HepG2 (cell line): Measurements from ENCODE around the gene CCN2. TPM values are rescaled to one million over a fixed set of nuclear protein-coding genes. Genes with fewer than 3 reads are reported as not detected.

Experiments used
- ARNT ChIP-seq: fragments of 450-650 bp; IDR thresholded peaks from 2 replicates; pipeline ENCODE4 v1.6.1; 2017
- ATF2 ChIP-seq: sonication (generic); formaldehyde crosslinking; IDR thresholded peaks from 2 replicates; pipeline ENCODE4 v1.4.0; 2020; ENCODE audit warnings: missing genetic modification reagents
- CENPX ChIP-seq: sonication (generic); formaldehyde crosslinking; IDR thresholded peaks from 2 replicates; pipeline ENCODE4 v1.9.0; 2021; ENCODE audit warnings: mild to moderate bottlenecking, missing genetic modification reagents, moderate library complexity
- CSRNP1 ChIP-seq: sonication (generic); formaldehyde crosslinking; IDR thresholded peaks from 2 replicates; pipeline ENCODE4 v1.8.1; 2023; ENCODE audit warnings: mild to moderate bottlenecking, missing genetic modification reagents
- FIP1L1 ChIP-seq: fragments of 200-400 bp; formaldehyde crosslinking; IDR thresholded peaks from 2 replicates; pipeline ENCODE4 v1.6.1; 2018; ENCODE audit warnings: low read depth, mild to moderate bottlenecking, low read length, moderate library complexity, borderline replicate concordance; ENCODE audit not compliant: insufficient read depth
- HES4 ChIP-seq: sonication (generic); formaldehyde crosslinking; IDR thresholded peaks from 2 replicates; pipeline ENCODE4 v1.9.0; 2021; ENCODE audit warnings: mild to moderate bottlenecking, missing genetic modification reagents, borderline replicate concordance
- HIVEP1 ChIP-seq: sonication (generic); formaldehyde crosslinking; IDR thresholded peaks from 2 replicates; pipeline ENCODE4 v1.4.0; 2020; ENCODE audit warnings: mild to moderate bottlenecking, missing genetic modification reagents
- HMG20A ChIP-seq: IDR thresholded peaks from 2 replicates; pipeline ENCODE4 v1.6.1; 2016; ENCODE audit warnings: borderline replicate concordance
- KLF12 ChIP-seq: sonication (generic); formaldehyde crosslinking; IDR thresholded peaks from 2 replicates; pipeline ENCODE4 v1.4.0; 2020; ENCODE audit warnings: missing genetic modification reagents, borderline replicate concordance
- MIER3 ChIP-seq: IDR thresholded peaks from 2 replicates; pipeline ENCODE4 v1.6.1; 2016; ENCODE audit warnings: missing compliant biosample characterization, borderline replicate concordance
- PLSCR1 ChIP-seq: sonication (generic); formaldehyde crosslinking; IDR thresholded peaks from 2 replicates; pipeline ENCODE4 v1.5.0; 2020; ENCODE audit warnings: missing genetic modification reagents, mild to moderate bottlenecking, borderline replicate concordance
- RAD21 ChIP-seq: fragments of 450-650 bp; formaldehyde crosslinking; IDR thresholded peaks from 2 replicates; pipeline ENCODE4 v1.5.0; 2020; ENCODE audit warnings: mild to moderate bottlenecking
- RNF219 ChIP-seq: sonication (generic); formaldehyde crosslinking; IDR thresholded peaks from 2 replicates; pipeline ENCODE4 v1.5.0; 2020; ENCODE audit warnings: mild to moderate bottlenecking, missing genetic modification reagents
- SNAPC5 ChIP-seq: sonication (generic); formaldehyde crosslinking; IDR thresholded peaks from 2 replicates; pipeline ENCODE4 v1.8.1; 2023; ENCODE audit warnings: mild to moderate bottlenecking, missing genetic modification reagents, borderline replicate concordance
- ZNF333 ChIP-seq: sonication (generic); formaldehyde crosslinking; IDR thresholded peaks from 2 replicates; pipeline ENCODE4 v1.4.0; 2020; ENCODE audit warnings: mild to moderate bottlenecking, missing genetic modification reagents, borderline replicate concordance
- ZNF574 ChIP-seq: sonication (generic); formaldehyde crosslinking; IDR thresholded peaks from 2 replicates; pipeline ENCODE4 v1.4.0; 2020; ENCODE audit warnings: missing genetic modification reagents
- ZZZ3 ChIP-seq: sonication (generic); formaldehyde crosslinking; IDR thresholded peaks from 2 replicates; pipeline ENCODE4 v1.4.0; 2020; ENCODE audit warnings: missing genetic modification reagents, mild to moderate bottlenecking, borderline replicate concordance
- polyA plus RNA-seq, 8 experiments: library from polyadenylated mRNA; depleted of rRNA in 3 of 8; stranded (reverse) in 7 of 8; unstranded in 1 of 8; fragments of >200 nt; fragmentation: Illumina TruSeq in 4 of 8; extraction: Trizol in 4 of 8; gene quantifications; 2 replicates each; pipeline versions ENCODE4 v1.2.1 to v1.2.3, GENCODE V29; 2011 to 2016; ENCODE audit warnings: low read depth in 4 of 8, missing spikeins in 1 of 8, mixed read lengths in 1 of 8; ENCODE audit not compliant: insufficient read depth in 1 of 8
- total RNA-seq, 5 experiments: library from RNA; depleted of rRNA; stranded (reverse); fragments of >200 nt; fragmentation: Illumina TruSeq; extraction: Trizol; gene quantifications; 2 replicates each; pipeline ENCODE4 v1.2.3, GENCODE V29; 2016; ENCODE audit warnings: low read depth in 1 of 5

CCN2 gene
- total and polyA plus RNA-seq, 2 of the 13 experiments (the other 11 are each of a cell fraction or from before 2014, with no cell fraction given) = 34.7 to 316 TPM

- no peak for TF ChIP-seq ARNT
- TF ChIP-seq HIVEP1 (CRISPR knock-in tag) = peak; percentile 80
- TF ChIP-seq MIER3 (CRISPR knock-in tag) = peak; percentile 95; the same call in 1 of the 2 replicates
- no peak for TF ChIP-seq RNF219 (CRISPR knock-in tag)
- TF ChIP-seq RAD21 (CRISPR knock-in tag) = peak; percentile 75
- no peak for TF ChIP-seq ZNF333 (CRISPR knock-in tag)
- TF ChIP-seq CENPX (CRISPR knock-in tag) = no peak
- TF ChIP-seq KLF12 (CRISPR knock-in tag) = peak; percentile 21; the same call in 1 of the 2 replicates
- TF ChIP-seq HMG20A (CRISPR knock-in tag) = peak; percentile 98
- TF ChIP-seq CSRNP1 (CRISPR knock-in tag) = no peak
- TF ChIP-seq ATF2 = peak; percentile 91
- no peak for TF ChIP-seq HES4 (CRISPR knock-in tag)
- no peak for TF ChIP-seq SNAPC5 (CRISPR knock-in tag)
- TF ChIP-seq ZZZ3 (CRISPR knock-in tag) = no peak
- TF ChIP-seq FIP1L1 = no peak
- no peak for TF ChIP-seq PLSCR1 (CRISPR knock-in tag)
- TF ChIP-seq ZNF574 = peak; percentile 88
Observed at GRCh38 chr6:131958542-131959470, 7.6 kb upstream of the CCN2 start (continued).
